ENCODE results near the gene RASSF10. TPM values are rescaled to one million over a fixed set of nuclear protein-coding genes. Genes with fewer than 3 reads are reported as not detected.

RASSF10 gene
- polyA plus RNA-seq, 3 donors = not detected

DNA sequence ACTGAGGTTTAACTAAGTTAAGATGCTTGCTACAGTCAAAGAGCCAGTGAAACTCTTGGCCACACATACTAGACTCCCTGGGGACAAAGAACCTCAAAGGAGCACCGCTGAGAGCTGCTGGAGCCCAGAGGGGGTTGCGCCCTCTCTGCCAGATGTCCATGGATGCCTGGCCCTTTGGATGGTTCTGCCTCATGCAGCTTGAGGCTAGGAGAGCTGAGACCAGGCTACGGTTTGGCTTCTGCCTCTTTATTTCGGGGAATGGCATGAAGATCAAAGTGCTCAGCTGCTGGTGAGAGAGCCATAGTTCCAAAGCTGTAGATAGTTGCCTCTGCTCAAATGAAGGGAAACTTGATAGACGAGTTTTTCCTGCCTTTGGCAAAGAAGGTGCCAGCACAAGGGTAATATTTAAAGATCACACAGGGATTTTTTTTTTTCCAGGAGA lies 43.0 kb downstream of the RASSF10 start:
- H3K4me1 Mint-ChIP-seq = no peaks in the 10 kb centered on the region
- H3K4me3 Mint-ChIP-seq = no peak overlapping the region
- H3K27ac Mint-ChIP-seq = no peak overlapping the region
- no peak for DNase-seq
- no peaks in the 10 kb centered on the region for H3K27me3 ChIP-seq (ENCODE audit: control insufficient read depth in 2 of 2, insufficient read depth in 2 of 2, low read length in 2 of 2)
- H3K27me3 Mint-ChIP-seq (ENCODE audit: low read depth in 3 of 3) = peaks cover 3 to 9% (median 4%) of the 10 kb centered on the region in 3 donors
- no peak overlapping the region for H3K4me3 ChIP-seq (replicated peaks in 1 of 3; ENCODE audit: low read depth in 2 of 3, low read length in 3 of 3)
- H3K9me3 ChIP-seq (replicated peaks in 1 of 2; ENCODE audit: control insufficient read depth in 1 of 2, insufficient read depth in 1 of 2, low read length in 2 of 2) = no peaks in the 10 kb centered on the region
- no peaks in the 10 kb centered on the region for H4K20me1 ChIP-seq (ENCODE audit: insufficient read depth, low read length)
- H3K36me3 ChIP-seq (replicated peaks in 1 of 2; ENCODE audit: control insufficient read depth in 1 of 2, insufficient read depth in 2 of 2, low read length in 2 of 2) = no peaks in the 10 kb centered on the region
- no peak overlapping the region for H3K4me2 ChIP-seq (replicated peaks; ENCODE audit: extremely low read depth, low read length, poor library complexity, severe bottlenecking)
- TF ChIP-seq, protein P1, sequence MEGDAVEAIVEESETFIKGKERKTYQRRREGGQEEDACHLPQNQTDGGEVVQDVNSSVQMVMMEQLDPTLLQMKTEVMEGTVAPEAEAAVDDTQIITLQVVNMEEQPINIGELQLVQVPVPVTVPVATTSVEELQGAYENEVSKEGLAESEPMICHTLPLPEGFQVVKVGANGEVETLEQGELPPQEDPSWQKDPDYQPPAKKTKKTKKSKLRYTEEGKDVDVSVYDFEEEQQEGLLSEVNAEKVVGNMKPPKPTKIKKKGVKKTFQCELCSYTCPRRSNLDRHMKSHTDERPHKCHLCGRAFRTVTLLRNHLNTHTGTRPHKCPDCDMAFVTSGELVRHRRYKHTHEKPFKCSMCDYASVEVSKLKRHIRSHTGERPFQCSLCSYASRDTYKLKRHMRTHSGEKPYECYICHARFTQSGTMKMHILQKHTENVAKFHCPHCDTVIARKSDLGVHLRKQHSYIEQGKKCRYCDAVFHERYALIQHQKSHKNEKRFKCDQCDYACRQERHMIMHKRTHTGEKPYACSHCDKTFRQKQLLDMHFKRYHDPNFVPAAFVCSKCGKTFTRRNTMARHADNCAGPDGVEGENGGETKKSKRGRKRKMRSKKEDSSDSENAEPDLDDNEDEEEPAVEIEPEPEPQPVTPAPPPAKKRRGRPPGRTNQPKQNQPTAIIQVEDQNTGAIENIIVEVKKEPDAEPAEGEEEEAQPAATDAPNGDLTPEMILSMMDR (IDR thresholded peaks at IDR 0.05) = no peak
- H3K4me1 ChIP-seq (ENCODE audit: control insufficient read depth in 1 of 2, insufficient read depth in 2 of 2, low read length in 2 of 2) = no peaks in the 10 kb centered on the region
- no peak overlapping the region for H2AFZ ChIP-seq (ENCODE audit: insufficient read depth, low read depth, low read length, poor library complexity, severe bottlenecking)
- intact Hi-C loops (cut with micrococcal nuclease) = no loop called here
- no peak overlapping the region for H3K9ac ChIP-seq (ENCODE audit: insufficient read depth, low read length, poor library complexity, severe bottlenecking)
- no peaks in the 10 kb centered on the region for H3K36me3 Mint-ChIP-seq
- H3K9me3 Mint-ChIP-seq = peaks cover 0 to 7% (median 0%) of the 10 kb centered on the region in 7 donors
- no peaks in the 10 kb centered on the region for H3K79me2 ChIP-seq (ENCODE audit: insufficient read depth, low read length)
- WGBS (ENCODE audit: insufficient coverage) = 96% methylated on average over 5 of the region's 5 CpGs
- no peak overlapping the region for H3K27ac ChIP-seq (ENCODE audit: low read depth in 1 of 2, low read length in 2 of 2)

DNA sequence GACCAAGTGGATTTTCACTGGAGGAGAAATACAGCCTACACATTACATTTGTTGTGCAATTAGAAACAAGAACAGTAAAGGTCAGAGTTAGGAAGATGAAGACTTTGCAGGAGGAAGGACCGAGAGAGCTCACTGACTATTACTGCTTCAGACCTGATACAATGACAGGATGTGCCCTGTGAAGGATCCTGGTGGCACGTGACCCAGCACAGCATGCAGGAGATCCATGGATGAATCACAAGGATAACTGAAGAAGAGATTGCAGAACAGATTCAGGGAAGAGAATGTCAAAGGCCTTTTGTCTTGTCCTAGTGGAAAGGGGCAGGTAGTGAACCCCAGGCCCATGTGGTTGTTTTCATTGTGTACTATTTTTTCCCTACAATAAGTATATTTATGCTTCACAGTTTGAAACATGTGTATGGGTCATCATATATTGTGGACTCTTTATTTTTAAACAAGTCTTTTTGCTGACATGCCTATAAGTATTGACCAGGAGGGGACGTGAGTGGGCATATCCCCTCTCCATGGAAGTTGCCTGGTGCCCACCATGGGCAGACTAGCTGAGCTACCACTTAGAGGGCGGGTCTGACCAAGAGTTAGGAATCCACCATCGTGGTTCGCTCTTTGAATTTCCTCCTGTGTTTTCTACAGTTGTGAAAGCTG lies 44.3 kb downstream of the RASSF10 start:
- Mint-ChIP-seq H3K4me1 (no peaks in the 10 kb centered on the region), H3K36me3 (no peaks in the 10 kb centered on the region), H3K9me3 (peaks cover 0 to 7% (median 0%) of the 10 kb centered on the region in 7 donors), H3K27ac (no peak overlapping the region), H3K4me3 (no peak overlapping the region), H3K27me3 (ENCODE audit: low read depth in 3 of 3) (peaks cover 3 to 9% (median 4%) of the 10 kb centered on the region in 3 donors)
- WGBS (ENCODE audit: insufficient coverage) = 84% methylated on average over 5 of the region's 6 CpGs
- intact Hi-C loops (cut with micrococcal nuclease) = no loop called here
- Histone ChIP-seq H3K4me2 (replicated peaks; ENCODE audit: extremely low read depth, low read length, poor library complexity, severe bottlenecking) (no peak overlapping the region), H3K9ac (ENCODE audit: insufficient read depth, low read length, poor library complexity, severe bottlenecking) (no peak overlapping the region), H4K20me1 (ENCODE audit: insufficient read depth, low read length) (no peaks in the 10 kb centered on the region), H3K79me2 (ENCODE audit: insufficient read depth, low read length) (no peaks in the 10 kb centered on the region), H3K4me3 (replicated peaks in 1 of 3; ENCODE audit: low read depth in 2 of 3, low read length in 3 of 3) (no peak overlapping the region), H3K4me1 (ENCODE audit: control insufficient read depth in 1 of 2, insufficient read depth in 2 of 2, low read length in 2 of 2) (no peaks in the 10 kb centered on the region), H3K36me3 (replicated peaks in 1 of 2; ENCODE audit: control insufficient read depth in 1 of 2, insufficient read depth in 2 of 2, low read length in 2 of 2) (no peaks in the 10 kb centered on the region), H3K9me3 (replicated peaks in 1 of 2; ENCODE audit: control insufficient read depth in 1 of 2, insufficient read depth in 1 of 2, low read length in 2 of 2) (no peaks in the 10 kb centered on the region), H3K27me3 (ENCODE audit: control insufficient read depth in 2 of 2, insufficient read depth in 2 of 2, low read length in 2 of 2) (no peaks in the 10 kb centered on the region), H3K27ac (ENCODE audit: low read depth in 1 of 2, low read length in 2 of 2) (no peak overlapping the region), H2AFZ (ENCODE audit: insufficient read depth, low read depth, low read length, poor library complexity, severe bottlenecking) (no peak overlapping the region)
- TF ChIP-seq, protein P1 (IDR thresholded peaks at IDR 0.05) = no peak
- no peak for DNase-seq
